Heart left ventricle (tissue), 16 donors: ENCODE data around the gene LTA. TPM values are rescaled to one million over a fixed set of nuclear protein-coding genes. Genes with fewer than 3 reads are reported as not detected.
"Not testable (repeated sequence)": the region's sequence is repeated elsewhere in the genome, so short reads cannot be mapped to it uniquely, and the experiment has no call there.

ENCODE experiments used
- ATAC-seq, 4 donors: fragments of 200-7000 bp; cut with Tn5 transposase; one replicate each; pipeline ENCODE4 v1.9.1; 2020 to 2022; ENCODE audit warnings: moderate library complexity in 4 of 4, mild to moderate bottlenecking in 3 of 4, moderate number of reproducible peaks in 1 of 4
- DNase-seq, 5 donors: peaks; one replicate each; pipeline ENCODE4 v3.0.0-alpha.2; 2020
- H3K27ac ChIP-seq, 12 donors: fragments of 200-600 bp; sonication (generic) in 4 of 12; one replicate each; pipeline versions ENCODE4 v1.5.0 to v1.8.0; 2016 to 2022; ENCODE audit warnings: mild to moderate bottlenecking in 2 of 12
- H3K27me3 ChIP-seq, 9 donors: fragments of 200-600 bp; sonication (generic) in 2 of 9; one replicate each; pipeline versions ENCODE4 v1.5.1 to v1.8.0; 2016 to 2022; ENCODE audit warnings: mild to moderate bottlenecking in 3 of 9
- H3K36me3 ChIP-seq, 9 donors: fragments of 200-600 bp; sonication (generic) in 2 of 9; one replicate each; pipeline versions ENCODE4 v1.5.0 to v1.8.0; 2018 to 2022; ENCODE audit warnings: mild to moderate bottlenecking in 2 of 9
- H3K4me1 ChIP-seq, 12 donors: fragments of 200-600 bp; sonication (generic) in 4 of 12; one replicate each; pipeline versions ENCODE4 v1.5.0 to v1.8.0; 2016 to 2022; ENCODE audit warnings: mild to moderate bottlenecking in 3 of 12
- H3K4me3 ChIP-seq, 12 donors: fragments of 200-600 bp; sonication (generic) in 4 of 12; one replicate each; pipeline versions ENCODE4 v1.5.0 to v1.8.0; 2017 to 2022; ENCODE audit warnings: mild to moderate bottlenecking in 9 of 12, moderate library complexity in 4 of 12
- H3K9me3 ChIP-seq, 12 donors: fragments of 200-600 bp; sonication (generic) in 4 of 12; one replicate each; pipeline versions ENCODE4 v1.5.0 to v1.8.0; 2016 to 2022; ENCODE audit warnings: mild to moderate bottlenecking in 1 of 12
- POLR2A ChIP-seq, 2 donors: fragments of 450-650 bp; IDR thresholded peaks; one replicate each; pipeline ENCODE4 v1.6.1; 2017; ENCODE audit warnings: antibody characterized with exemption in 2 of 2, mild to moderate bottlenecking in 2 of 2, moderate library complexity in 2 of 2
- WGBS, 4 donors: extraction: QIAGEN DNeasy Blood & Tissue Kit in 2 of 4; methylation state at CpG; one replicate each; pipeline versions ENCODE4 v1.1.5 to v1.1.7; 2013 to 2018; 5-methylcytosine and 5-hydroxymethylcytosine counted together
- intact Hi-C, 10 donors: fragments of 100-400 bp; cut with DNase I; formaldehyde crosslinking; loops; one replicate each; pipeline versions ENCODE4 v1.11.1 to v1.14.2; 2022
- polyA plus RNA-seq, 2 donors: library from polyadenylated mRNA; stranded (reverse); fragments of 200-250 nt; gene quantifications; one replicate each; pipeline ENCODE4 v1.2.3, GENCODE V29; 2013
- total RNA-seq, 9 donors: library from RNA; depleted of rRNA in 2 of 9; stranded (reverse); fragments of >200 nt in 2 of 9; fragmentation: NEBNext Ultra II Directional in 3 of 9; extraction: Animal tissue kit (Norgen Biotek cat#: 25700) in 3 of 9; gene quantifications; one replicate each; pipeline versions ENCODE4 v1.1.0 to v1.2.4, GENCODE V29; 2016 to 2023
- TF ChIP-seq, protein P1 (sequence below), 12 donors: fragments of 200-600 bp; sonication (generic) in 4 of 12; IDR thresholded peaks; one replicate each; pipeline versions ENCODE4 v1.5.0 to v1.8.0; 2018 to 2022; ENCODE audit warnings: antibody characterized with exemption in 12 of 12, mild to moderate bottlenecking in 5 of 12
- donor health status: ischemic (EF 13 %, LVEDD 7.1; RV severe dilation, severe dysfunction).
- donor health status: healthy with polysubstance abuse.
- donor health status: DM: no; HTN: yes; CAD: no.
- donor health status: DM: no; HTN: no; CAD: no.
- donor health status: ischemic (EF 25% LVEDD 6.9; RV normal size, moderate dysfunction).
- donor health status: ischemic (EF 25% LVEDD 5.7; RV mildly dilated, moderate dysfunction).
- donor health status: healthy.
- donor health status: DM: yes; HTN: yes; CAD: no.
- donor health status: ischemic (EF 35%, LVEDD 5.7; RV mildly dilated, moderate dysfunction).
- donor health status: nonischemic (EF 11% LVEDD 7.7; RV severe dilation, severe dysfunction).
- donor health status: DM: yes; HTN: yes; CAD: no.
- donor health status: PGD.
- donor health status: ischemic (EF 29% LVEDD 5.4; RV normal size, mild dysfunction).
- donor health status: nonischemic (EF 23%, LVEDD 6.1; RV moderate dilation, normal function).

Gene LTA
- total and polyA plus RNA-seq, 11 donors = 0.07 to 0.64 (median 0.18) TPM; not detected in 8

DNA sequence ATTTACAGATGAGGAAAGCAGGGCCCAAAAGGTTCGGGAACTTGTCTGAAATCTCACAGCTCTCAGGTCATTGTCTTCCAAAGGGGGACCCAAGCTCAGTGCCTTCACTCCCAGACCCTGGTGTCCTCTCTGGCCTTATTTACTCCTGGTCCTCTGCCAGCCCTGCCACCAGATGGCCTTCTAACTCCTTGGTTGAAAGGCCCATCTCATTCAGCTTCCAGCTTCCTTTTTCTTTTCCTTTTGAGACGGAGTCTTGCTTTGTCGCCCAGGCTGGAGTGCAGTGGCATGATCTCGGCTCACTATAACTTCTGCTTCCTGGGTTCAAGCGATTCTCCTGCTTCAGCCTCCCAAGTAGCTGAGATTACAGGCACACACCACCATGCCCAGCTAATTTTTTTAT, 20.7 kb upstream of the LTA start:
- H3K4me3 ChIP-seq, H3K27me3 ChIP-seq, H3K9me3 ChIP-seq: not testable (repeated sequence)
- WGBS, 4 donors = 35 to 51% (median 46%) methylated on average over 5 of the region's 5 CpGs
- H3K4me1 ChIP-seq = peaks cover 0 to 27% (median 12%) of the 10 kb centered on the region in 12 donors
- peak in 4 of 5 donors; percentile 63 to 76 (median 72) for DNase-seq
- intact Hi-C loops = loop anchor here in 2 of 10 donors (1.0 to 2.0 kb wide), 2 partner anchors 47 kb away; no protein-coding TSS in a partner anchor
- TF ChIP-seq, protein P1, sequence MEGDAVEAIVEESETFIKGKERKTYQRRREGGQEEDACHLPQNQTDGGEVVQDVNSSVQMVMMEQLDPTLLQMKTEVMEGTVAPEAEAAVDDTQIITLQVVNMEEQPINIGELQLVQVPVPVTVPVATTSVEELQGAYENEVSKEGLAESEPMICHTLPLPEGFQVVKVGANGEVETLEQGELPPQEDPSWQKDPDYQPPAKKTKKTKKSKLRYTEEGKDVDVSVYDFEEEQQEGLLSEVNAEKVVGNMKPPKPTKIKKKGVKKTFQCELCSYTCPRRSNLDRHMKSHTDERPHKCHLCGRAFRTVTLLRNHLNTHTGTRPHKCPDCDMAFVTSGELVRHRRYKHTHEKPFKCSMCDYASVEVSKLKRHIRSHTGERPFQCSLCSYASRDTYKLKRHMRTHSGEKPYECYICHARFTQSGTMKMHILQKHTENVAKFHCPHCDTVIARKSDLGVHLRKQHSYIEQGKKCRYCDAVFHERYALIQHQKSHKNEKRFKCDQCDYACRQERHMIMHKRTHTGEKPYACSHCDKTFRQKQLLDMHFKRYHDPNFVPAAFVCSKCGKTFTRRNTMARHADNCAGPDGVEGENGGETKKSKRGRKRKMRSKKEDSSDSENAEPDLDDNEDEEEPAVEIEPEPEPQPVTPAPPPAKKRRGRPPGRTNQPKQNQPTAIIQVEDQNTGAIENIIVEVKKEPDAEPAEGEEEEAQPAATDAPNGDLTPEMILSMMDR (IDR thresholded peaks at IDR 0.05) = peak in 11 of 12 donors; percentile 16 to 61 (median 49)
- ATAC-seq = peak in 2 of 4 donors; percentile 9 to 13
- H3K36me3 ChIP-seq = peaks cover 0 to 63% (median 38%) of the 10 kb centered on the region in 9 donors
- H3K27ac ChIP-seq = peak overlapping the region in 5 of 12 donors; percentile 12 to 44 (median 30)

DNA sequence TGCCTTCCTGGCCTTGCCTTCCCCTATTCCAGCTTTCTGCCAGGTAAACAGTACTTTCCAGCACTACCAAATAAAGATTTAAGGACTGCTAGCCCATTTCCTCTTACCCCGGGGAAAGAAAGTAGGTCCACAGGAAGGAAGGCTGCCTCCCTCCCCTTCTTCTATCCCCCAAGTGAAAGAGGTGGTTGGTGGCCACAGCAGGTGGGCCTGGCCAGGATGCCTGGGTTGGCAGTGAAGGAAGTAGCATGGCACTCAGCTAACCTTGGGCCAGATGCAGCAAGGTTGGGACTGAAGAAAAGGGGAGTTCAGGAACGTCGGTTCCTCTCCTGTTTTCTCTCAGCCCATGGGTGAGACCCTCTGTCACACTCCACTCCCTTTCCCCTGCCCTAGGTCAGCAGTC, 15.8 kb upstream of the LTA start:
- WGBS, 4 donors = 67 to 76% (median 72%) methylated on average over 3 of the region's 3 CpGs
- Histone ChIP-seq H3K27ac (peak overlapping the region in 1 of 12 donors; percentile 15), H3K36me3 (peaks cover 0 to 66% (median 35%) of the 10 kb centered on the region in 9 donors), H3K4me1 (peaks cover 7 to 59% (median 35%) of the 10 kb centered on the region in 12 donors), H3K9me3 (no peaks in the 10 kb centered on the region), H3K27me3 (no peaks in the 10 kb centered on the region), H3K4me3 (no peak overlapping the region)
- no peak for ATAC-seq
- intact Hi-C loops = no loop called here
- TF ChIP-seq POLR2A (IDR thresholded peaks at IDR 0.05) = no peak
- TF ChIP-seq, protein P1 (IDR thresholded peaks at IDR 0.05) = no peak
- DNase-seq = no peak

DNA sequence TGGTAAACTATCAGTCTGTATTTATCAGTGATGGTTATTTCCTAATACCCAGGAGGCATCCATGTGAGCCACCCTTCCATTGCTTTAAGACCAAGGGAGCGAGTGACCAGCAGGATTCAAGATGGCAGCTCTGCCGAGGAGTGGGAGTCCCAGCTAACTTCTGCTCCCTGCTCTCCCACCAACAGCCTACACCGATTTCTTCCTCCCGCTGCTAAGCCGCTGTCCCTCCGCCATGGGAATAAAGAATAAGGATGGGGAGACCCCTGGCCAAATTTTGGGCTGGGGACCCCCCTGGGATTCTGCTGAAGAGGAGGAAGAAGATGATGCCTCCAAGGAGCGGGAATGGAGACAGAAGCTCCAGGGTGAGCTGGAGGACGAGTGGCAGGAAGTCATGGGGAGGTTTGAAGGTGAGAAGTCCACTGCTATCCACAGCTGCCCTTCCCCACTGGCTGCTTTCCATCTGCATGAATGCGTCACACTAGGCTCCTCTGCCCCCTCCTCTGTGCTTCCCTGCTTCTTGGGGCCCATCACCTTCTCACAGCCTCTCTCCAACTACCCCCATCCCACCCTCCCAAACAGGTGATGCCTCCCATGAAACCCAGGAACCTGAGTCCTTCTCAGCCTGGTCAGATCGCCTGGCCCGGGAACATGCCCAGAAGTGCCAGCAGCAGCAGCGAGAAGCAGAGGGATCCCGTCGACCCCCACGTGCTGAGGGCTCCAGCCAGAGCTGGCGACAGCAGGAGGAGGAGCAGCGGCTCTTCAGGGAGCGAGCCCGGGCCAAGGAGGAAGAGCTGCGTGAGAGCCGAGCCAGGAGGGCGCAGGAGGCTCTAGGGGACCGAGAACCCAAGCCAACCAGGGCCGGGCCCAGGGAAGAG, 14.4 kb upstream of the LTA start:
- no peaks in the 10 kb centered on the region for H3K9me3 ChIP-seq
- H3K27ac ChIP-seq = peak overlapping the region in 11 of 12 donors; percentile 27 to 90 (median 79)
- peaks cover 7 to 67% (median 35%) of the 10 kb centered on the region in 12 donors for H3K4me1 ChIP-seq
- intact Hi-C loops = no loop called here
- H3K27me3 ChIP-seq = no peaks in the 10 kb centered on the region
- TF ChIP-seq, protein P1 (IDR thresholded peaks at IDR 0.05) = no peak
- no peak for TF ChIP-seq POLR2A (IDR thresholded peaks at IDR 0.05)
- WGBS, 4 donors = 56 to 67% (median 62%) methylated on average over 22 to 24 of the region's 24 CpGs
- H3K36me3 ChIP-seq = peaks cover 0 to 55% (median 35%) of the 10 kb centered on the region in 9 donors
- peak in 1 of 4 donors; percentile 5 for ATAC-seq
- H3K4me3 ChIP-seq = peak overlapping the region in 2 of 12 donors; percentile 15 to 40
- DNase-seq = no peak

DNA sequence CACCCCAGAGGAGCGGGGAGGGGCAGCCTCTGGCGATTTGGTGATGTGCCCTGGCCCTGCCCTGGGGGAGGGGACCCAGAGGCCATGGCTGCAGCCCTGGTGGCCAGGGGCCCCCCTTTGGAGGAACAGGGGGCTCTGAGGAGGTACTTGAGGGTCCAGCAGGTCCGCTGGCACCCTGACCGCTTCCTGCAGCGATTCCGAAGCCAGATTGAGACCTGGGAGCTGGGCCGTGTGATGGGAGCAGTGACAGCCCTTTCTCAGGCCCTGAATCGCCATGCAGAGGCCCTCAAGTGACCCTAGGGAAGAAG, 13.8 kb upstream of the LTA start:
- WGBS, 4 donors = 64 to 87% (median 71%) methylated on average over 8 of the region's 8 CpGs
- Histone ChIP-seq H3K36me3 (peaks cover 0 to 54% (median 33%) of the 10 kb centered on the region in 9 donors), H3K9me3 (no peaks in the 10 kb centered on the region), H3K27ac (peak overlapping the region in 11 of 12 donors; percentile 27 to 90 (median 79)), H3K4me1 (peaks cover 7 to 72% (median 35%) of the 10 kb centered on the region in 12 donors), H3K27me3 (no peaks in the 10 kb centered on the region), H3K4me3 (peak overlapping the region in 2 of 12 donors; percentile 15 to 40)
- intact Hi-C loops = no loop called here
- TF ChIP-seq, protein P1 (IDR thresholded peaks at IDR 0.05) = no peak
- no peak for TF ChIP-seq POLR2A (IDR thresholded peaks at IDR 0.05)
- no peak for DNase-seq
- ATAC-seq = no peak
